Cardiac muscle cell (in vitro differentiated cells and primary cell): Measurements from ENCODE around the gene ODAD3. TPM values are rescaled to one million over a fixed set of nuclear protein-coding genes. Genes with fewer than 3 reads are reported as not detected.
"Not testable (repeated sequence)": the region's sequence is repeated elsewhere in the genome, so short reads cannot be mapped to it uniquely, and the experiment has no call there.

ENCODE experiments used
- DNase-seq, 2 donors: peaks; one replicate each; pipeline versions ENCODE4 v3.0.0 to v3.0.0-alpha.2; 2010 to 2017; ENCODE audit warnings: low read depth in 1 of 2, low spot score in 1 of 2
- H3K27ac ChIP-seq: fragments of 200-600 bp; sonication (generic); 2 replicates; pipeline ENCODE4 v1.5.1; 2016
- H3K27me3 ChIP-seq: fragments of 200-600 bp; sonication (generic); 2 replicates; pipeline ENCODE4 v1.6.0; 2016; ENCODE audit warnings: control low read depth
- H3K36me3 ChIP-seq: fragments of 200-600 bp; sonication (generic); 2 replicates; pipeline ENCODE4 v1.5.1; 2016; ENCODE audit warnings: control low read depth
- H3K4me1 ChIP-seq: fragments of 200-600 bp; sonication (generic); 2 replicates; pipeline ENCODE4 v1.8.1; 2017; ENCODE audit warnings: low read depth, mild to moderate bottlenecking, mixed run types
- H3K4me3 ChIP-seq: fragments of 200-600 bp; sonication (generic); 2 replicates; pipeline ENCODE4 v1.5.1; 2016; ENCODE audit warnings: mild to moderate bottlenecking
- H3K9me3 ChIP-seq: fragments of 200-600 bp; sonication (generic); 2 replicates; pipeline ENCODE4 v1.5.1; 2017; ENCODE audit warnings: low read depth, mild to moderate bottlenecking, control low read depth
- polyA plus RNA-seq: library from polyadenylated mRNA; unstranded; fragments of >200 nt; fragmentation: Nextera tagmentation; extraction: Ambion mirVana; gene quantifications from 2 replicates; pipeline ENCODE4 v1.2.1, GENCODE V29; 2016
- total RNA-seq: library from RNA; depleted of rRNA; stranded (reverse); fragments of >200 nt; gene quantifications from 2 replicates; pipeline ENCODE4 v1.2.3, GENCODE V29; 2016
- TF ChIP-seq, protein P1 (sequence below): IDR thresholded peaks from 2 replicates; pipeline ENCODE4 v1.5.1; 2012; ENCODE audit warnings: low read depth, mild to moderate bottlenecking, low read length

Gene ODAD3
- total and polyA plus RNA-seq, 2 experiments from 2014 or later, result 3.8 to 5.1 TPM

- H3K4me1 ChIP-seq, result no peaks in the 10 kb centered on the region
- H3K4me3 ChIP-seq, result no peak overlapping the region
- DNase-seq, result no peak
- TF ChIP-seq, protein P1, sequence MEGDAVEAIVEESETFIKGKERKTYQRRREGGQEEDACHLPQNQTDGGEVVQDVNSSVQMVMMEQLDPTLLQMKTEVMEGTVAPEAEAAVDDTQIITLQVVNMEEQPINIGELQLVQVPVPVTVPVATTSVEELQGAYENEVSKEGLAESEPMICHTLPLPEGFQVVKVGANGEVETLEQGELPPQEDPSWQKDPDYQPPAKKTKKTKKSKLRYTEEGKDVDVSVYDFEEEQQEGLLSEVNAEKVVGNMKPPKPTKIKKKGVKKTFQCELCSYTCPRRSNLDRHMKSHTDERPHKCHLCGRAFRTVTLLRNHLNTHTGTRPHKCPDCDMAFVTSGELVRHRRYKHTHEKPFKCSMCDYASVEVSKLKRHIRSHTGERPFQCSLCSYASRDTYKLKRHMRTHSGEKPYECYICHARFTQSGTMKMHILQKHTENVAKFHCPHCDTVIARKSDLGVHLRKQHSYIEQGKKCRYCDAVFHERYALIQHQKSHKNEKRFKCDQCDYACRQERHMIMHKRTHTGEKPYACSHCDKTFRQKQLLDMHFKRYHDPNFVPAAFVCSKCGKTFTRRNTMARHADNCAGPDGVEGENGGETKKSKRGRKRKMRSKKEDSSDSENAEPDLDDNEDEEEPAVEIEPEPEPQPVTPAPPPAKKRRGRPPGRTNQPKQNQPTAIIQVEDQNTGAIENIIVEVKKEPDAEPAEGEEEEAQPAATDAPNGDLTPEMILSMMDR, result no peak
- H3K27me3 ChIP-seq, result no peaks in the 10 kb centered on the region
- H3K27ac ChIP-seq, result no peak overlapping the region
- H3K36me3 ChIP-seq, result peaks cover 3% of the 10 kb centered on the region
- no peaks in the 10 kb centered on the region for H3K9me3 ChIP-seq
These were observed 24.2 kb downstream of the ODAD3 start for GRCh38 chr19:11410682-11411081.

DNA sequence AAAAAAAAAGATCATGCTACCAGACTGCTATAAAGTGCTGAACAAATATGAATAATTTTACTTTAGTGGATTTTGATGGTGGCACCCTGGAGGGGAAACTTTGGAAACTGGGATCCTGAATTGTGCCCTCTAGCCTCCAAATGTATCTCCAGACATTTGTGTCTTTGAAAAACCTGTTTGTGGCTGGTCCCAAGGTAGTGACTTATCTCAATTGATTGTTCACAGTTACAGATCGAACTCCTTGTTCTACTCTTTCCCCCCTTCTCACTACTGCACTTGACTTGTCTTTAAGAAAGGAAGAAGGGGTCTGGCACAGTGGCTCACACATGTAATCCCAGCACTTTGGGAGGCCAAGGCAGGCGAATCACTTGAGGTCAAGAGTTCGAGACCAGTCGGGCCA, 26.3 kb downstream of the ODAD3 start:
- H3K4me3 ChIP-seq, result no peak overlapping the region
- DNase-seq, result no peak
- H3K36me3 ChIP-seq, result peaks cover 3% of the 10 kb centered on the region
- H3K27me3 ChIP-seq, result no peaks in the 10 kb centered on the region
- TF ChIP-seq, protein P1, result no peak
- H3K9me3 ChIP-seq, result no peaks in the 10 kb centered on the region
- H3K27ac ChIP-seq, result no peak overlapping the region
- peaks cover 7% of the 10 kb centered on the region for H3K4me1 ChIP-seq

GRCh38 chr19:11406703-11407236, 28.2 kb downstream of the ODAD3 start:
- H3K27ac ChIP-seq, result not testable (repeated sequence)

DNA sequence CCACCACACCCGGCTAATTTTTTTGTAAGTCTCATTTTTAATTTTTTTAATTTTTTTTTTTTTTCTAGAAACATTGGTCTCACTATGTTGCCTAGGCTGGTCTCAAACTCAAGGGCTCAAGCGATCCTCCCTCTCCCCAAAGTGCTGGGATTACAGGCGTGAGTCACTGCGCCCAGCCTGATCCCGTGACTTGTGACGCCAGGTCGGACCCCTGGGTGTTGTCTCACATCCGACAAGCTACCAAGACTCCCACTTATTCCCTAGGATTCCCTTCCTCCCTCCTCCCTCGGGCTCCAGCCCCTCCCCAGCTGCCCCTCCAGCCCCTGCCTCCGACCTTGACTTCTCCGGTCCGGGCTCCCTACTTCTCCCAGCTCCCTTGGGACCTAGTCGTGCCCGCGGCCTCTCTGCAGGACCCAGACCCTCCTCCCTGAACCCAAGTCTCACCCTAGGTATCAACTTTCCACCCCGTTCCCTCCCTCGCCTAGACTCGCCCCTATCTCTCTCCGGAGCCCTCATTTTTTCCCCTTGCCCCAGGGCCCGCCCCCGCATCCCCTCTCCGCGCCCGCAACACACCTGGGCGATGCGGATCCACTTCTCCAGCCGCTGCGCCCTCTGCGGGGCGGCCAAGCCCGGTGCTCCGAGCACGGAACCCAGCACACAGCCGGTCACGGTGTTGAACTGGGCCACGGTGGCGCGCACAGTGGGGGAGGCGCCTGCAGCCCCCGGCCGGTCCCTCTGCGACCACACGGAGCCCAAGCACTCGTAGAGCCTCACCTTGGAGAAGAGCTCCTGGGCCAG, 28.9 kb downstream of the ODAD3 start:
- peaks cover 7% of the 10 kb centered on the region for H3K4me1 ChIP-seq
- H3K27me3 ChIP-seq, result no peaks in the 10 kb centered on the region
- TF ChIP-seq, protein P1, result peak; percentile 60
- no peak overlapping the region for H3K4me3 ChIP-seq
- H3K9me3 ChIP-seq, result no peaks in the 10 kb centered on the region
- peak in 1 of 2 donors; percentile 62 for DNase-seq
- no peak overlapping the region for H3K27ac ChIP-seq
- no peaks in the 10 kb centered on the region for H3K36me3 ChIP-seq

More at GRCh38 chr19:11406703-11407236, 28.2 kb downstream of the ODAD3 start:
- H3K36me3 ChIP-seq, H3K27me3 ChIP-seq, H3K4me1 ChIP-seq, H3K4me3 ChIP-seq, H3K9me3 ChIP-seq: not testable (repeated sequence)
- peak in 1 of 2 donors; percentile 52 for DNase-seq

DNA sequence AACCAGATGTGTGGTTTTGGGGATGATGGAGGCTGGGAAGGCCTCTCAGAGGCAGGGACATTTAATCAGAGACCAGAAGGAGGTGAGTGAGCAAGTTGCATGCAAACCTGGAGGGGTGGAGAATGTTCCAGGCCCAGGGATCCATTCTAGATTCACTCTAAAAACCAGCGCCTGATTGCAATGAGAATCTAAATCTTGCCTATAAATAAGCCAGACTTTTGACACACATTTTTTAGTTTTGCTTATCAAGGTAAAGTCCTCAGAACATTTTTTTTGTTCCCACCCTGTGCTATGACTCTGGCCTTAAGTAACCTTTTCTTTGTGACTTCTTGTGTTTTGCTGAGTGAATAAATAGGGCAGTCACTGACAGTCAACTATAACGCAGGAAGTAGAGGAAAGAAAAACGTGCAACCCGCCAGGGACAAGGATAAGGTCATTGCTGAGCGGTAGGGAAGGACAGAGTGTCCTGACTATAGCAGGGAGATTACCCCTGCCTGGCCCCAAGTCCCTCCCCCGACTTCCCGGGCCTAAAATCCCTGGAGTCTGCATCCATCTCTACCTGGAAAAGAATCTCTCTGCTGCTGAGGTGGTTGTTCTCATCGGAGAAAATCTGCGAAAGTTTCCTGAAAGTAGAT, 30.2 kb downstream of the ODAD3 start:
- TF ChIP-seq, protein P1, result no peak
- Histone ChIP-seq H3K9me3 (no peaks in the 10 kb centered on the region), H3K27ac (peak overlapping the region; percentile 48), H3K27me3 (no peaks in the 10 kb centered on the region), H3K4me3 (no peak overlapping the region), H3K4me1 (peaks cover 7% of the 10 kb centered on the region), H3K36me3 (no peaks in the 10 kb centered on the region)
- DNase-seq, result no peak
